Measurements from ENCODE around the gene MIA3.

- no peak for TF ChIP-seq CTCF (conservative IDR thresholded peaks at IDR 0.05; ENCODE audit: low read length)
- no peak for TF ChIP-seq EZH2phosphoT487 (IDR thresholded peaks at IDR 0.05; ENCODE audit: borderline replicate concordance)
Observed at GRCh38 chr1:222622765-222623164, 4.9 kb downstream of the MIA3 start.
